Left lung (tissue), 10 donors: Measurements from ENCODE around the gene FREM2. TPM values are rescaled to one million over a fixed set of nuclear protein-coding genes. Genes with fewer than 3 reads are reported as not detected.

Source experiments
- ATAC-seq: fragments of 200-7000 bp; cut with Tn5 transposase; one replicate; pipeline ENCODE4 v1.9.1; 2020; ENCODE audit warnings: moderate library complexity
- DNase-seq, 4 donors: peaks; one replicate each; pipeline ENCODE4 v3.0.0-alpha.2; 2013 to 2020
- H3K27ac ChIP-seq, 2 donors: fragments of 200-600 bp; sonication (generic) in 1 of 2; one replicate each; pipeline versions ENCODE4 v1.5.0 to v1.8.0; 2020 to 2021
- H3K27me3 ChIP-seq, 2 donors: fragments of 200-600 bp; sonication (generic) in 1 of 2; one replicate each; pipeline versions ENCODE4 v1.5.0 to v1.8.0; 2020 to 2021
- H3K36me3 ChIP-seq, 2 donors: fragments of 200-600 bp; sonication (generic) in 1 of 2; one replicate each; pipeline versions ENCODE4 v1.5.0 to v1.8.0; 2020 to 2021
- H3K4me1 ChIP-seq, 2 donors: fragments of 200-600 bp; one replicate each; pipeline ENCODE4 v1.8.0; 2021
- H3K4me3 ChIP-seq, 2 donors: fragments of 200-600 bp; sonication (generic) in 1 of 2; one replicate each; pipeline versions ENCODE4 v1.5.0 to v1.8.0; 2020 to 2021; ENCODE audit warnings: mild to moderate bottlenecking in 1 of 2
- H3K9me3 ChIP-seq, 2 donors: fragments of 200-600 bp; sonication (generic) in 1 of 2; one replicate each; pipeline versions ENCODE4 v1.5.0 to v1.8.0; 2020 to 2021
- intact Hi-C, 2 donors: fragments of 100-400 bp; cut with DNase I; formaldehyde crosslinking; loops; one replicate each; pipeline versions ENCODE4 v1.11.2 to v1.14.2; 2022
- polyA plus RNA-seq, 6 donors: library from polyadenylated mRNA; unstranded; fragments of 120-200 nt; gene quantifications; one replicate each; pipeline ENCODE4 v1.2.1, GENCODE V29; 2013; ENCODE audit not compliant: insufficient read length in 6 of 6
- total RNA-seq, 2 donors: library from RNA; stranded (reverse); fragmentation: NEBNext Ultra II Directional; extraction: Animal tissue kit (Norgen Biotek cat#: 25700); gene quantifications; one replicate each; pipeline ENCODE4 v1.2.1, GENCODE V29; 2021
- TF ChIP-seq, protein P1 (sequence below), 2 donors: fragments of 200-600 bp; sonication (generic) in 1 of 2; IDR thresholded peaks; one replicate each; pipeline versions ENCODE4 v1.5.0 to v1.8.0; 2021; ENCODE audit warnings: antibody characterized with exemption in 2 of 2
- donor health status: DM: no; HTN: yes; CAD: no.
- donor health status: DM: no; HTN: no; CAD: no.

Gene FREM2
- total and polyA plus RNA-seq, 8 donors = 12.4 to 54.1 (median 43.4) TPM

DNA sequence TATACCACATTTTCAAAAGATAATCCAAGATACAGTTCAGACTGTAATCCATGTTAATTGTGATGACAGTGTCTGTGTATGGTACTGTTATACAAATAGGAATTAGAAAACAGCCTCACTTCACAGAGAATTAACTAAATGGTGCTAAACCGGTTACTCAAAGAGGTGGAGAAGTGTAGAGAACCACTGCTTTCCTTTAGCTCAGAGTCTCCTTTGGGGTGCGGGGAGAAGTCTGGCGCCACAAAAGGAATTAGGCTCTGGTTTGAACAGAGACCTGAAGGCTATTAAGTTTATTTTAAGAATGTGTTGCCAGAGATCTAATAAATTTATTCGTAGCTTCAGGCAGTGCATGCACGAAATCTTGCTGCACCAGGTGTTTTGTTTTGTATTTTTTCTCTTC is 65.8 kb downstream of the FREM2 start:
- DNase-seq (peak in 1 of 4 donors; percentile 30), ATAC-seq (no peak)
- Histone ChIP-seq H3K36me3 (no peaks in the 10 kb centered on the region), H3K9me3 (no peaks in the 10 kb centered on the region), H3K27ac (no peak overlapping the region), H3K27me3 (peaks cover 0 to 2% of the 10 kb centered on the region in 2 donors), H3K4me3 (no peak overlapping the region), H3K4me1 (no peaks in the 10 kb centered on the region)
- TF ChIP-seq, protein P1, sequence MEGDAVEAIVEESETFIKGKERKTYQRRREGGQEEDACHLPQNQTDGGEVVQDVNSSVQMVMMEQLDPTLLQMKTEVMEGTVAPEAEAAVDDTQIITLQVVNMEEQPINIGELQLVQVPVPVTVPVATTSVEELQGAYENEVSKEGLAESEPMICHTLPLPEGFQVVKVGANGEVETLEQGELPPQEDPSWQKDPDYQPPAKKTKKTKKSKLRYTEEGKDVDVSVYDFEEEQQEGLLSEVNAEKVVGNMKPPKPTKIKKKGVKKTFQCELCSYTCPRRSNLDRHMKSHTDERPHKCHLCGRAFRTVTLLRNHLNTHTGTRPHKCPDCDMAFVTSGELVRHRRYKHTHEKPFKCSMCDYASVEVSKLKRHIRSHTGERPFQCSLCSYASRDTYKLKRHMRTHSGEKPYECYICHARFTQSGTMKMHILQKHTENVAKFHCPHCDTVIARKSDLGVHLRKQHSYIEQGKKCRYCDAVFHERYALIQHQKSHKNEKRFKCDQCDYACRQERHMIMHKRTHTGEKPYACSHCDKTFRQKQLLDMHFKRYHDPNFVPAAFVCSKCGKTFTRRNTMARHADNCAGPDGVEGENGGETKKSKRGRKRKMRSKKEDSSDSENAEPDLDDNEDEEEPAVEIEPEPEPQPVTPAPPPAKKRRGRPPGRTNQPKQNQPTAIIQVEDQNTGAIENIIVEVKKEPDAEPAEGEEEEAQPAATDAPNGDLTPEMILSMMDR (IDR thresholded peaks at IDR 0.05) = no peak
- intact Hi-C loops = no loop called here

DNA sequence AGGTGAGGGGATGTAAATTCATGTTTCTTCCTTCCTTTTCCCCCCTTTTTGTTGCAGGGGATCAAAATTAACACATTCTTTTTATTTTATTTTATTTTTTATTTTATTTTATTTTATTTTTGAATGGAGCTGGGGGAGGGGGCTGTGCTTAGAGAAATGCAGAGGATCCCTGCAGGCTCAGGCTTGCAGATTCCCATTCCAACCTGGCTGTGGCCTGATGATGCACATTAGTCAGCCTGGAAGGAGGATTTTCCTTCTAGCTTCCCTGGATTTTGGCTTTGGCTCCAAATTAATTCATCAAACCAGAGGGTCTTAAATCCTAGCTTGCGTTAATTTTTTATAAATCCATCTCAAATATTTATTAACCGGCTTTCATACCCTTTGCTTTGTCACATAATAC is 67.0 kb downstream of the FREM2 start:
- intact Hi-C loops = no loop called here
- no peak for ATAC-seq

DNA sequence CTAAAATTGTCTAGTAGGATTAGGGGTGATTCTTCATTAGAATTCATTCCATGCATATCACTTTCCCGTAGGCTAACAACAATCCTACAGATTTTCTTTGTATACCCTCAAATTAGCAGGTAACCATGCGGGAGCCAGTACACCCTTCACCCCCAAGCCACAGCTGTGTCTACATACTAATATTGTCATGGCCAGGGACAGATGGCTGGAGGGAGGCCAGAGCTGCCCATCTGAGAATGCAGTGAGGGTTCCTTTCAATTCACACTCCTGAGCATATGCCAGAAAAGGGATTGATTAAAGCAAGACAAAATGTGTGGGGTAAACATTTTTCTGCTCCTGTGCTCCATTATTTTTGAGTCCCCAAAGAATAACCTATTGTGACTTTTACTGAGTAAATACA is 68.9 kb downstream of the FREM2 start:
- Histone ChIP-seq H3K36me3 (no peaks in the 10 kb centered on the region), H3K9me3 (no peaks in the 10 kb centered on the region), H3K4me3 (no peak overlapping the region), H3K27ac (no peak overlapping the region), H3K27me3 (peaks cover 0 to 16% of the 10 kb centered on the region in 2 donors), H3K4me1 (no peaks in the 10 kb centered on the region)
- no peak for ATAC-seq
- DNase-seq = no peak
- TF ChIP-seq, protein P1 (IDR thresholded peaks at IDR 0.05) = no peak
- intact Hi-C loops = no loop called here

More for the DNA sequence above, 67.0 kb downstream of the FREM2 start:
- TF ChIP-seq, protein P1 (IDR thresholded peaks at IDR 0.05) = no peak
- no peak overlapping the region for H3K4me3 ChIP-seq
- H3K27me3 ChIP-seq = peaks cover 0 to 14% of the 10 kb centered on the region in 2 donors
- H3K9me3 ChIP-seq = no peaks in the 10 kb centered on the region
- DNase-seq = no peak
- no peaks in the 10 kb centered on the region for H3K36me3 ChIP-seq
- H3K4me1 ChIP-seq = no peaks in the 10 kb centered on the region
- H3K27ac ChIP-seq = no peak overlapping the region

DNA sequence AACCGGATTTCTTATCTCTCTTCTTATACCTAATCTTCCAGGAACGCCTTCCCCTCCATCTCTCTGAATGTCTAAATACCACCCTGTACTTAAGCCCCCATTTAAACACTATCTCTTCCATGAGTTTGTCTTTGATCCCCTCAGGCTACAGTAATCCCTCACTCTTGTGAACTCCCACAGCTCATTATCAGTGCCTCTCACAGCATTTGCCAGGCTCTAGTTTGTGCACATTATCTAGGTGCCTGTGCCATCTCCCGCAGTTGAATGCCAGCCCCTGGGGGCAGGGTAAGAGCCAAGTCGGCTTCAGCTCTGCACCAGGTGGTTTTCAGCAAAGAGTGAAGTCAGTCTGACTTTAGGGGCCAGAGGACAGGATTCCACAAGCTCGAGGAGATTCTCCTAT is 71.4 kb downstream of the FREM2 start:
- DNase-seq (no peak), ATAC-seq (no peak)
- Histone ChIP-seq H3K27ac (no peak overlapping the region), H3K4me3 (no peak overlapping the region), H3K9me3 (no peaks in the 10 kb centered on the region), H3K36me3 (no peaks in the 10 kb centered on the region), H3K27me3 (peaks cover 0 to 16% of the 10 kb centered on the region in 2 donors), H3K4me1 (no peaks in the 10 kb centered on the region)
- intact Hi-C loops = no loop called here
- TF ChIP-seq, protein P1 (IDR thresholded peaks at IDR 0.05) = no peak

DNA sequence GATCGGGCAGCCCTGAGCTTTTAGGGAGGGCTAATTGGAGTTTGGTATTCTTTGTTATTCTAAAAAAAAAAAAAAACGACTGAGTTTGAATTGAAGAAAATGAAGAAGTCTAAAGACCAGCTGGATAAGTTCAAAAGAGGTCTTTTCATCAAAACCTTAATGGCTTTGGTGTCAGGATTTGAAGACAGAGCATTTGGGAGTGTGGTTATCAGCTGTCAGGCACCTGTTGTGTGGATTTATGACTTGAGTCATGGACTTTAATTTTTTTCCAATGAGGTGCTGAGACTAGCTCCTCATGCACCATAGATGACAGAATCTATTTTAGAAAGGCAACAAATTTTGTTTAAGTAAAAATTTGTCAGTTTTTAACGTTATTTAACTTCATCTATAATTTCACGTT is 72.5 kb downstream of the FREM2 start:
- Histone ChIP-seq H3K27ac (no peak overlapping the region), H3K27me3 (peaks cover 0 to 16% of the 10 kb centered on the region in 2 donors), H3K9me3 (no peaks in the 10 kb centered on the region), H3K36me3 (no peaks in the 10 kb centered on the region), H3K4me3 (no peak overlapping the region), H3K4me1 (no peaks in the 10 kb centered on the region)
- intact Hi-C loops = no loop called here
- no peak for ATAC-seq
- no peak for DNase-seq
- TF ChIP-seq, protein P1 (IDR thresholded peaks at IDR 0.05) = no peak
